Endothelial cell of umbilical vein (primary cell): ENCODE data around the gene YTHDF1. TPM values are rescaled to one million over a fixed set of nuclear protein-coding genes. Genes with fewer than 3 reads are reported as not detected.

Experiments used
- BruUV-seq: library from RNA; stranded (reverse); fragments of 400-500 nt; replicated peaks from 2 replicates; lab custom pipeline; 2021; lab: Mats Ljungman, UMichigan
- CTCF ChIA-PET: fragments of 300-600, 350-600 bp; sonication (Branson Sonifier 250); formaldehyde crosslinking; loops from one replicate; lab custom pipeline; 2021; ENCODE audit warnings: antibody characterized with exemption, inconsistent platforms; lab: Charles Lee
- POLR2A ChIA-PET: fragments of 300-600, 350-600 bp; sonication (Branson Sonifier 250); formaldehyde crosslinking; loops from one replicate; lab custom pipeline; 2021; ENCODE audit warnings: antibody characterized with exemption, inconsistent platforms; lab: Charles Lee
- DNase-seq: peaks from one replicate; pipeline ENCODE4 v3.0.0-alpha.2; 2011; ENCODE audit warnings: low read depth, low spot score
- FAIRE-seq: peaks from 2 replicates; lab custom pipeline; 2011; peaks lifted over from hg19 to GRCh38; lab: Jason Lieb, UNC
- H2AFZ ChIP-seq: 2 replicates; pipeline ENCODE4 v1.6.0; 2012; ENCODE audit warnings: low read depth, low read length, control low read depth, inconsistent platforms
- H3K27ac ChIP-seq: 2 replicates; pipeline ENCODE4 v1.5.1; 2011; ENCODE audit warnings: low read depth, mild to moderate bottlenecking, control low read depth, low read length, moderate library complexity; ENCODE audit not compliant: insufficient read depth
- H3K27me3 ChIP-seq, 2 experiments: 2 replicates each; pipeline versions ENCODE4 v1.6.0 to v1.6.1; 2011; ENCODE audit warnings: low read length in 2 of 2, mixed read lengths in 1 of 2; ENCODE audit not compliant: control insufficient read depth in 2 of 2, insufficient read depth in 2 of 2
- H3K36me3 ChIP-seq, 2 experiments: 2 replicates in 1 of 2; 3 replicates in 1 of 2; pipeline ENCODE4 v1.5.1; 2011; ENCODE audit warnings: low read length in 2 of 2, mild to moderate bottlenecking in 1 of 2, moderate library complexity in 1 of 2; ENCODE audit not compliant: control insufficient read depth in 2 of 2, insufficient read depth in 2 of 2; ENCODE audit errors: extremely low read depth in 1 of 2
- H3K4me1 ChIP-seq: 3 replicates; pipeline ENCODE4 v1.5.1; 2011; ENCODE audit warnings: mild to moderate bottlenecking, low read length; ENCODE audit not compliant: control insufficient read depth, insufficient read depth; ENCODE audit errors: extremely low read depth
- H3K4me2 ChIP-seq: 2 replicates; pipeline ENCODE4 v1.6.1; 2011; ENCODE audit warnings: low read length, control low read depth, mixed read lengths; ENCODE audit not compliant: insufficient read depth
- H3K4me3 ChIP-seq, 3 experiments: fragments of 200-600 bp in 1 of 3; sonication (generic), shearing (Covaris generic) in 1 of 3; replicated peaks in 1 of 3; 2 replicates each; pipeline ENCODE4 v1.5.1; 2011 to 2016; ENCODE audit warnings: control low read depth in 3 of 3, low read length in 3 of 3, mild to moderate bottlenecking in 2 of 3, inconsistent platforms in 1 of 3, low read depth in 1 of 3, moderate library complexity in 1 of 3; ENCODE audit not compliant: insufficient read depth in 1 of 3
- H3K79me2 ChIP-seq: 2 replicates; pipeline ENCODE4 v1.6.0; 2012; ENCODE audit warnings: low read length, inconsistent platforms; ENCODE audit not compliant: control insufficient read depth, insufficient read depth
- H3K9ac ChIP-seq: replicated peaks from 2 replicates; pipeline ENCODE3; 2011; ENCODE audit warnings: low read length, control low read depth; ENCODE audit not compliant: insufficient read depth; ENCODE audit errors: extremely low read depth
- H3K9me1 ChIP-seq: replicated peaks from 3 replicates; pipeline ENCODE4 v1.6.0; 2011; ENCODE audit warnings: mild to moderate bottlenecking, low read length; ENCODE audit not compliant: control insufficient read depth, insufficient read depth; ENCODE audit errors: extremely low read depth
- H3K9me3 ChIP-seq: replicated peaks from 2 replicates; pipeline ENCODE4 v1.5.1; 2012; ENCODE audit warnings: low read length, inconsistent platforms; ENCODE audit not compliant: control insufficient read depth, insufficient read depth
- H4K20me1 ChIP-seq: replicated peaks from 2 replicates; pipeline ENCODE3; 2011; ENCODE audit warnings: mild to moderate bottlenecking, low read length; ENCODE audit not compliant: control insufficient read depth, insufficient read depth; ENCODE audit errors: extremely low read depth
- EZH2 ChIP-seq: IDR thresholded peaks from 2 replicates; pipeline ENCODE4 v1.6.1; 2012; ENCODE audit warnings: borderline replicate concordance, low read depth, mild to moderate bottlenecking, moderate library complexity, low read length, inconsistent platforms; ENCODE audit not compliant: severe bottlenecking
- FOS ChIP-seq: IDR thresholded peaks from 2 replicates; pipeline ENCODE4 v1.6.1; 2011; ENCODE audit warnings: mild to moderate bottlenecking, low read length, moderate library complexity, borderline replicate concordance; ENCODE audit not compliant: insufficient read depth
- GATA2 ChIP-seq: IDR thresholded peaks from 2 replicates; pipeline ENCODE4 v1.7.0; 2011; ENCODE audit warnings: low read depth, mild to moderate bottlenecking, moderate library complexity, mixed read lengths, low read length; ENCODE audit not compliant: insufficient read length, insufficient read depth
- JUN ChIP-seq: IDR thresholded peaks from 2 replicates; pipeline ENCODE4 v1.6.1; 2011; ENCODE audit warnings: borderline replicate concordance, low read depth; ENCODE audit not compliant: insufficient read length, insufficient read depth
- MYC ChIP-seq: IDR thresholded peaks from one replicate; pipeline ENCODE4 v1.6.1; 2011; ENCODE audit warnings: mild to moderate bottlenecking, low read depth, low read length
- POLR2A ChIP-seq: IDR thresholded peaks from 2 replicates; pipeline ENCODE4 v1.6.1; 2012; ENCODE audit warnings: low read depth, mild to moderate bottlenecking, control low read depth, low read length
- POLR2AphosphoS5 ChIP-seq: IDR thresholded peaks from 2 replicates; pipeline ENCODE4 v1.6.1; 2012; ENCODE audit warnings: low read depth, mild to moderate bottlenecking, control low read depth, low read length, moderate library complexity; ENCODE audit not compliant: insufficient read depth
- dilution Hi-C: fragments of 300-500 bp; cut with MboI; formaldehyde crosslinking; loops from one replicate; pipeline ENCODE4 v1.15.0; 2019; ENCODE audit warnings: low sequenced_read_pairs; ENCODE audit not compliant: extremely low pct_ligation_motif_present
- intact Hi-C: fragments of 100-400 bp; cut with micrococcal nuclease; formaldehyde crosslinking; loops from one replicate; pipeline ENCODE4 v1.10.0; 2022
- polyA plus RNA-seq, 4 experiments: library from polyadenylated mRNA; depleted of rRNA in 3 of 4; stranded (reverse) in 3 of 4; unstranded in 1 of 4; fragments of >200 nt; gene quantifications; 2 replicates each; pipeline versions ENCODE4 v1.2.1 to v1.2.3, GENCODE V29; 2011 to 2012; ENCODE audit warnings: missing spikeins in 1 of 4
- total RNA-seq: library from RNA; stranded (reverse); gene quantifications from 2 replicates; pipeline ENCODE4 v1.2.3, GENCODE V29; 2021
- TF ChIP-seq, protein P1 (sequence below): IDR thresholded peaks from 2 replicates; pipeline ENCODE4 v1.6.1; 2011; ENCODE audit not compliant: insufficient read depth, insufficient read length
- TF ChIP-seq, protein P2 (sequence below), 2 donors: IDR thresholded peaks; 1 replicate in 1 of 2; 2 replicates in 1 of 2; pipeline ENCODE4 v1.5.1; 2011; ENCODE audit warnings: low read length in 2 of 2, mild to moderate bottlenecking in 2 of 2, moderate library complexity in 2 of 2, control low read depth in 1 of 2, inconsistent platforms in 1 of 2, low read depth in 1 of 2; ENCODE audit not compliant: insufficient read depth in 1 of 2; ENCODE audit errors: extremely low read depth in 1 of 2

YTHDF1 gene
- total and polyA plus RNA-seq, 2 donors (not counting 3 experiments of a cell fraction or from before 2014, with no cell fraction given) = 25.2 to 44.4 TPM

DNA sequence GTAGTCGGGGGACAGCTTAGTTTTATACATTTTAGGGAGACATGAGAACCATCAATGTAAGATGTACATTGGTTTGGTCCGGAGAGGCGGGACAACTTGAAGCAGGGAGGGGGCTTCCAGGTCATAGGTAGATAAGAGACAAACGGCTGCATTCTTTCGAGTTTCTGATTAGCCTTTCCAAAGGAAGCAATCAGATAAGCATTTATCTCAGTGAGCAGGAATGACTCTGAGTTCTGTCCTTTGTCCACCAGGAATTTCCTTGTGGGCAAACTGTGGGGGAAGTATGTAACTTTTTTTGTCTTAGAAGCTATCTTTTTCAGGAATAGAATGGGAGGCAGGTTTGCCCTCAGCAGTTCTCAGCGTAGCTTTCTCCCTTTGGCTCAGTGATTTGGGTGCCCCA lies 1.4 kb downstream of the YTHDF1 start:
- no peaks in the 10 kb centered on the region for H3K27me3 ChIP-seq
- TF ChIP-seq GATA2 = no peak
- TF ChIP-seq, protein P1, sequence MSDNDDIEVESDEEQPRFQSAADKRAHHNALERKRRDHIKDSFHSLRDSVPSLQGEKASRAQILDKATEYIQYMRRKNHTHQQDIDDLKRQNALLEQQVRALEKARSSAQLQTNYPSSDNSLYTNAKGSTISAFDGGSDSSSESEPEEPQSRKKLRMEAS = no peak
- TF ChIP-seq FOS = no peak
- no peak for TF ChIP-seq POLR2A
- no peak for TF ChIP-seq JUN
- no peak for TF ChIP-seq MYC
- TF ChIP-seq, protein P2, sequence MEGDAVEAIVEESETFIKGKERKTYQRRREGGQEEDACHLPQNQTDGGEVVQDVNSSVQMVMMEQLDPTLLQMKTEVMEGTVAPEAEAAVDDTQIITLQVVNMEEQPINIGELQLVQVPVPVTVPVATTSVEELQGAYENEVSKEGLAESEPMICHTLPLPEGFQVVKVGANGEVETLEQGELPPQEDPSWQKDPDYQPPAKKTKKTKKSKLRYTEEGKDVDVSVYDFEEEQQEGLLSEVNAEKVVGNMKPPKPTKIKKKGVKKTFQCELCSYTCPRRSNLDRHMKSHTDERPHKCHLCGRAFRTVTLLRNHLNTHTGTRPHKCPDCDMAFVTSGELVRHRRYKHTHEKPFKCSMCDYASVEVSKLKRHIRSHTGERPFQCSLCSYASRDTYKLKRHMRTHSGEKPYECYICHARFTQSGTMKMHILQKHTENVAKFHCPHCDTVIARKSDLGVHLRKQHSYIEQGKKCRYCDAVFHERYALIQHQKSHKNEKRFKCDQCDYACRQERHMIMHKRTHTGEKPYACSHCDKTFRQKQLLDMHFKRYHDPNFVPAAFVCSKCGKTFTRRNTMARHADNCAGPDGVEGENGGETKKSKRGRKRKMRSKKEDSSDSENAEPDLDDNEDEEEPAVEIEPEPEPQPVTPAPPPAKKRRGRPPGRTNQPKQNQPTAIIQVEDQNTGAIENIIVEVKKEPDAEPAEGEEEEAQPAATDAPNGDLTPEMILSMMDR (IDR thresholded peaks at IDR 0.05; ENCODE audit: extremely low read depth in 1 of 2, insufficient read depth in 1 of 2, low read depth in 1 of 2, low read length in 2 of 2) = no peak
- no peak for TF ChIP-seq EZH2
- TF ChIP-seq POLR2AphosphoS5 = no peak
- POLR2A ChIA-PET = no interaction called here
- no peak for DNase-seq
- H4K20me1 ChIP-seq = peaks cover 4% of the 10 kb centered on the region
- no peaks in the 10 kb centered on the region for H3K9me3 ChIP-seq
- no peaks in the 10 kb centered on the region for H3K9me1 ChIP-seq
- CTCF ChIA-PET = interaction anchor here (1.0 to 3.7 kb wide), 16 partner anchors 9 to 242 kb away, joined by 3 to 30 read pairs (median 4); partner anchors contain the start of gene ARFGAP1
- peaks cover 13% of the 10 kb centered on the region for H3K4me1 ChIP-seq
- no peak for FAIRE-seq
- TSS peak; percentile 29 for BruUV-seq
- H3K36me3 ChIP-seq = peaks cover 13 to 20% of the 10 kb centered on the region in 2 experiments
- peak overlapping the region; percentile 94 for H3K9ac ChIP-seq
- H3K4me3 ChIP-seq = peak overlapping the region in 1 of 3 experiments; percentile 86
- no peak overlapping the region for H3K27ac ChIP-seq
- H2AFZ ChIP-seq = no peak overlapping the region
- intact Hi-C loops = no loop called here
- H3K79me2 ChIP-seq = peaks cover 62% of the 10 kb centered on the region
- H3K4me2 ChIP-seq = peak overlapping the region; percentile 82
- dilution Hi-C loops = no loop called here
